A549 treated with Mapracorat at 1 μM for 4 hours (cell line): Measurements from ENCODE around the gene CHCHD4. TPM values are rescaled to one million over a fixed set of nuclear protein-coding genes. Genes with fewer than 3 reads are reported as not detected.

Experiments
- total RNA-seq: library from RNA; stranded (reverse); fragments of 200-300 nt; extraction: Qiagen RNA extraction; gene quantifications from 5 replicates; pipeline ENCODE4 v1.2.3, GENCODE V29; 2022

Gene CHCHD4
- 35.7 to 40.5 TPM (median 39.0 TPM) in 5 replicates for total RNA-seq

GRCh38 chr3:14124615-14125192 lies at the start of gene CHCHD4, which contains the start of gene TMEM43:
Gene CHCHD4 (minus strand): TSS chr3:14124870. CDS start chr3:14124676, 194 bp downstream.
Gene TMEM43 (plus strand): TSS chr3:14125052. CDS start chr3:14125194, 142 bp downstream.

Other genes with a start within 250 kb of the CHCHD4 start
- gene WNT7A, start 244.8 kb downstream of the CHCHD4 start, total RNA-seq: 0.04 to 0.20 TPM (median 0.10 TPM) in 5 replicates
- gene TMEM43, start 182 bp upstream of the CHCHD4 start, total RNA-seq: 105 to 125 TPM (median 120 TPM) in 5 replicates
- 27.9 to 34.1 TPM (median 33.1 TPM) in 5 replicates for gene XPC, start 53.7 kb upstream of the CHCHD4 start, total RNA-seq
- 19.7 to 25.7 TPM (median 21.8 TPM) in 5 replicates for gene LSM3, start 53.9 kb upstream of the CHCHD4 start, total RNA-seq